Renal cortex interstitium (tissue), 11 donors: ENCODE data around the gene CAMK2D. TPM values are rescaled to one million over a fixed set of nuclear protein-coding genes. Genes with fewer than 3 reads are reported as not detected.

Experiments
- DNase-seq, 11 donors: peaks; one replicate each; pipeline ENCODE4 v3.0.0-alpha.2; 2013; ENCODE audit warnings: low read depth in 9 of 11, low spot score in 4 of 11; ENCODE audit errors: extremely low read depth in 1 of 11
- polyA plus RNA-seq, 3 donors: library from polyadenylated mRNA; unstranded; fragments of 120-200 nt; gene quantifications; one replicate each; pipeline ENCODE4 v1.2.1, GENCODE V29; 2013; ENCODE audit not compliant: insufficient read length in 3 of 3

CAMK2D gene
- polyA plus RNA-seq, 3 donors = 74.9 to 87.6 (median 78.2) TPM

- no peak for DNase-seq
These were observed 95.0 kb downstream of the CAMK2D start for GRCh38 chr4:113666386-113667114.

- no peak for DNase-seq
These were observed 96.5 kb downstream of the CAMK2D start for GRCh38 chr4:113665036-113665435.

GRCh38 chr4:113662581-113662980 lies 99.0 kb downstream of the CAMK2D start:
- no peak for DNase-seq

- no peak for DNase-seq
These were observed 102.4 kb downstream of the CAMK2D start for GRCh38 chr4:113659127-113659526.

GRCh38 chr4:113657586-113658233 lies 103.8 kb downstream of the CAMK2D start:
- DNase-seq = no peak

- DNase-seq = no peak
These were observed 107.7 kb downstream of the CAMK2D start for GRCh38 chr4:113653871-113654270.

- DNase-seq = no peak
These were observed 115.1 kb downstream of the CAMK2D start for GRCh38 chr4:113646442-113646822.

GRCh38 chr4:113645771-113646441 lies 115.6 kb downstream of the CAMK2D start:
- DNase-seq = no peak

- DNase-seq = no peak
These were observed 116.2 kb downstream of the CAMK2D start for GRCh38 chr4:113645288-113645687.

- no peak for DNase-seq
These were observed 117.1 kb downstream of the CAMK2D start for GRCh38 chr4:113644398-113644797.

- no peak for DNase-seq
These were observed 118.0 kb downstream of the CAMK2D start for GRCh38 chr4:113643505-113643904.

GRCh38 chr4:113641025-113641431 lies 120.5 kb downstream of the CAMK2D start:
- DNase-seq = no peak

GRCh38 chr4:113639326-113639725 lies 122.2 kb downstream of the CAMK2D start:
- DNase-seq = no peak

- no peak for DNase-seq
These were observed 123.0 kb downstream of the CAMK2D start for GRCh38 chr4:113638562-113638832.

GRCh38 chr4:113637823-113638561 lies 123.5 kb downstream of the CAMK2D start:
- DNase-seq = no peak

- no peak for DNase-seq
These were observed 124.2 kb downstream of the CAMK2D start for GRCh38 chr4:113637363-113637762.

- no peak for DNase-seq
These were observed 124.7 kb downstream of the CAMK2D start for GRCh38 chr4:113636877-113637276.

GRCh38 chr4:113636438-113636818 lies 125.1 kb downstream of the CAMK2D start:
- no peak for DNase-seq

GRCh38 chr4:113635739-113636437 lies 125.7 kb downstream of the CAMK2D start:
- DNase-seq = no peak
